ENCODE results near the gene NCOR1.
"Not testable (repeated sequence)": the region's sequence is repeated elsewhere in the genome, so short reads cannot be mapped to it uniquely, and the experiment has no call there.

Gene NCOR1

DNA sequence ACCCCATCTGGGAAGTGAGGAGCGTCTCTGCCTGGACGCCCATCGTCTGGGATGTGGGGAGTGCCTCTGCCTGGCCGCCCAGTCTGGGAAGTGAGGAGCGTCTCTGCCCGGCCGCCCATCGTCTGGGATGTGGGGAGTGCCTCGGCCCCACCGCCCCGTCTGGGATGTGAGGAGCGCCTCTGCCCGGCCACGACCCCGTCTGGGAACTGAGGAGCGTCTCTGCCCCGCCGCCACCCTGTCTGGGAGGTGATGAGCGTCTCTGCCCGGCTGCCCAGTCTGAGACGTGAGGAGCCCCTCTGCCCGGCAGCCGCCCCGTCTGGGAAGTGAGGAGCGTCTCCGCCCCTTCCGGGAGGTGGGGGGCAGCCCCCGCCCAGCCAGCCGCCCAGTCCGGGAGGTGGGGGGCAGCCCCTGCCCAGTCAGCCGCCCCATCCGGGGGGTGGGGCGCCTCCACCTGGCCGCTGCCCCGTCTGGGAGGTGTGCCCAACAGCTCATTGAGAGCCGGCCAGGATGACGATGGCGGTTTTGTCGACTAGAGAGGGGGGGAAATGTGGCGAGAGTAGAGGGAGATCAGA is 69.9 kb downstream of the NCOR1 start:
- DNase-seq, result not testable (repeated sequence)

DNA sequence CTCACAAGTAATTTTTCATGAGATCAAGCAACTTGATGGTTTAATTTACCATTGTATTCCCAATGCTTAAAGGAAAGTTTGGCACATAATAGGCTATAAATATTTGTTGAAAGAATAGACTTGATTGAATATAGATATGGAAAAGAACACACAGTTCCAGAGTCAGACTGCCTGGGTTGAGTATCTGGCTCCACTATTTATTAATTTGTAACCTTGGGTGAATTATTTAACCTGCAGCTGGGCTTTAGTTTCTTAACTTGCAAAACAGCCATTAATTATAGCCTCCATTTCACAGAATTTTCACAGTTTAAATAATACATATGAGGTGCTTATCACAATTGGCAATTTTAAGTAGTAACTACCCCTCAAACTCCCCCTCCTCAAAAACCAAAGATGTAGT is 73.6 kb downstream of the NCOR1 start:
- no peak for DNase-seq

GRCh38 chr17:16140854-16141253 is 74.5 kb downstream of the NCOR1 start:
- DNase-seq, result no peak

GRCh38 chr17:16135461-16135860 is 79.9 kb downstream of the NCOR1 start:
- DNase-seq, result no peak

DNA sequence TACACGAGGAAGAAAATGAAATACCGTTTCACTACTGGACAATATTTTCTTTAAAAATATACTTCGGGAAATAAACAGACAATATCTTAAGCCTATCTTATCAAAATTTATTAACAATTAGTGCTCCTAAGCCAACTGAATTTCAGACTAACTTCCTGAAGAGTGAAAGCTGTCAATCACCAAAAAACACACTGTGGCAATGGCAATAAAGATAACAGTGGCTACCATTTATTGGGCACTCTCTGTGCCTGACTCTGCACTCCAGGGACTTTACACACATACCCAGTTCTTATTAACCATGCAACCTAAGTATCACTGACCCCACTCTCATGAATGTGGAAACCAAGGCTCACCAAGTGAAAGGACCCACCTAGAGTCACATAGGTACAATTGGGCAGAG is 83.7 kb downstream of the NCOR1 start:
- DNase-seq, result no peak

DNA sequence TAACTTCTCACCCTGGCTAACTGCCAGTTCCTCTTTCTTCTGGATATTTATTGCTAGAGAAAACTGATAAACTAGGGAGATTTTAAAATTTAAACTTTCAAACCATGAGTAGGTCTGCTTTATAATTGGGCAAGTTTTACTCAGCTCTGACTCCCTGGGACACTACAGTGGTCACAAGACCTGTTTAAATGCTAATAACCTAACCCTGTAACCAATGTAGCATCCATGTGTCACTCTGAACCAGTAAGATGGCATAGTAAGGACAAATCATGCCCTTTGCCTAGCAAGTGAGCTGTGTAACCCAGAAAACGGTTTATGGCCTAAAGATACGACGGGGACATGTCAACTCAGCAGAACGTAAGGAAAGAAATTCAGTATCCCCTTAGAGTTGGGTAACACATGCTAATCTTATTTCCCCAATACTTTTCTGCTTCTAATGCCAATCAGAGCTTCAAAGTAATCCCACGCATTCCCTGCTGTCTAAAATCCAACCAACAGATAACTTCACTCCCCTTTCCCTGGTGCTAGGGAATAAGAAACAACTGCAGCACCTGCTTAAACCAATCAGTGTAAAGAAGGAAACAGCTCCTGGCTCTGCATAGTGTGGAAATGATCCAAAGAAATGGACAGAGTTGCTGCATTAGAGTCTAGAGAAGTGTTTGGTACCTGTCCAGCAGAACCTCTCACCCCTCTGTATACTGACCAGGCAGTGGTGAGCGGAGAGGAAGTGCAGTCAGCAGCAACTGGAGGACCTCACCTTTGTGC is 85.7 kb downstream of the NCOR1 start:
- DNase-seq, result no peak

DNA sequence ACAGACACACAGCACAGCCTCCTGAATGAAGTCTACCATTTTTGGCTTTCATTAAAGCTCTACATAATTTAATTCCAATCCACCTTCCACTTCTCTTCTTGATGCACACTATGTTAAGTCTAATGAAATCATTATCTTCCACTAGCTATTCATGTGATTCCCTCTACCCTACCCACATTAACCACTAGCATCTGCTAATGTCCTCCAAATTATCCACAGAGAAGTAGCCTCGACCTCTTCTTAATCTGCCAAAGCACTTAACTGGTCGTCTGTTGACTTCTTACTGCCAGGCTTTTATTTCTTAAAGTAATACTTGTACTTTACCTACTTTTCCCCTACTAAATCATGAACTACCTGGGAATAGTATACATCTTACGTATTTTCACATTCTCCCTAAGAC is 91.8 kb downstream of the NCOR1 start:
- no peak for DNase-seq

DNA sequence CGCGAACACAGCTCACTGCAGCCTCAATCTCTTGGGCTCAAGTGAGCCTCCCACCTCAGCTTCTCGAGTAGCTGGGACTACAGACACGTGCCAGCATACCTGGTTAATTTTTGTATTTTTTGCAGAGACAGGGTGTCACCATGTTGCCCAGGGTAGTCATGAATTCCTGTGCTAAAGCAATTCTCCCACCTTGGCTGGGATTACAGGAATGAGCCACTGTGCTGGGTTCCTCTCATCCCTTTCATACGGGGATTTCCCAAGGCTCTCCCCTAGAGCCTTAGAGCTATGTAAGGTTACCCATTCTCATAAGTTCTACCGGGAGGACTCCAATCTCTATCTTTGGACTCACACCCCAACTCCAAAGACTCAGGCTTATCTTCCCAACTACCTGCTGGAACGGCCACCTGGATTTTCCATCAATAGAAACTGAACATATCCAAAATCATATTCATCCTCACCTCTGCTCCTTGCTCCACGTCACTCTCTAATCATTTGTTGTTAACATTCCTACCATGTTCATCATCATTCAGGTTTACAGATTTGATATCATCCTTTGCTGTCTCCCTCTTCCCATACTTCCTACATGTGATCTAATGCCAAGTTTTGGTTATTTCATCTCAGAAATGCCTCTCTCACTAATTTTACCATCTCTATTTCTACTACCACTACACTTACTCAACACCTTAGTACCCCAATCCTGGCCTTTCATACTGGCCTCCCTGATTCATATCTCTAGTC is 92.5 kb downstream of the NCOR1 start:
- no peak for DNase-seq

DNA sequence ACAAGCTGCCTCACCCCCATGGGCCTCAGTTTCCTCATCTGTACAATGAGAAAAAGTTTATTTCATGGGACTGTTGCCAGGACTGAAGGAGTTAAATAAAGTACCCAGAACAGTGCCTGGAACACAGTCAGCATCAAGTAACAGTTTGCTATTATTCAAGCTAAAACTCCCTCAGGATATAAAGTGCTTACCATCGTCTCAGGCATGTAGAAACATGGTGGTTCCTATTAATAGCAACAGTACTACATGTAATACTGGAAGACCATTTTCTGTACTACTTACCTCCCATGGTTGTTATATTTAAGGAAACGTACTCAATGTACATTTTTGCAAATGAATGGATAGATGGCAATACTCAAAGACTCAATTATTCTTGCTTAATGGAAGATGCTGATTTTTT is 93.4 kb downstream of the NCOR1 start:
- DNase-seq, result no peak

DNA sequence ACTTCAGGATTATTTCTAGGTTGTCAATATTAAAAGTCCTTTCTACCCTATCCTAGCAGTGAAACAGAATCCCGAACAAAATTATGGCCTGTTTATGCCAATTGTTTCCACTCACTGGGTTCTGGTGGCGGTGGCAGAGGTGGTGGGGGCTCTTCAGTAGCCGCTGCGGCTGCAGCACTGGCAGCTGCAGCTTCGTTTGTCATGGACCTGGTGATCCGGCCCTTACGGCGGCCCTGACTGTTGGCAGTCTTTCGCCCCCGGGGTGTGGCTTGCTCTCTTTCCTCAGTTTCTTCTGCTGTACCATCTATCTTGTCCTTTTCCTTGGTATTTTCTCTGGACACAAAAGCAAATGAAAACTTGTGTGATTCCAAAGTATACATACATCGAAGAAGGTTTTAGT is 94.4 kb downstream of the NCOR1 start:
- DNase-seq, result no peak

- DNase-seq, result no peak
Measured at GRCh38 chr17:16117149-16117548, 98.2 kb downstream of the NCOR1 start.

GRCh38 chr17:16115077-16115698 is 100.1 kb downstream of the NCOR1 start:
- not testable (repeated sequence) for DNase-seq

GRCh38 chr17:16108871-16109270 is 106.5 kb downstream of the NCOR1 start:
- no peak for DNase-seq

DNA sequence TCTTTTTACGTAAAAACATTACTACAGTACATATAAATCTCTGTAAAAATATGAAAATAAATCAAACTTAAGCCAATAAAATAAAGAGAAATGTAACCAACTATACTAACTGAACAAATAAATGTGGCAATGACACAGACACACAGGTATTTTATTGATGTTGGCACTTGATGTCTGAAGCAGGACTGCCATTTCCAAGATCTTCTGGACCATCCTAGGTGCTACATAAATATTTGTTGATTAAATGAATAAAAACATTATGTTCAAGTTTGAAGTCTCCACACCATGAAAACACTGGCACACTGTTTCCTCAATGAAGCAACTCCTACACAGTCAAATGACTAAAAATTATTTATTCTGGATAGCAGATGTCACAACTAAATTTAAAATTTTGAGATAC is 106.9 kb downstream of the NCOR1 start:
- DNase-seq, result no peak

DNA sequence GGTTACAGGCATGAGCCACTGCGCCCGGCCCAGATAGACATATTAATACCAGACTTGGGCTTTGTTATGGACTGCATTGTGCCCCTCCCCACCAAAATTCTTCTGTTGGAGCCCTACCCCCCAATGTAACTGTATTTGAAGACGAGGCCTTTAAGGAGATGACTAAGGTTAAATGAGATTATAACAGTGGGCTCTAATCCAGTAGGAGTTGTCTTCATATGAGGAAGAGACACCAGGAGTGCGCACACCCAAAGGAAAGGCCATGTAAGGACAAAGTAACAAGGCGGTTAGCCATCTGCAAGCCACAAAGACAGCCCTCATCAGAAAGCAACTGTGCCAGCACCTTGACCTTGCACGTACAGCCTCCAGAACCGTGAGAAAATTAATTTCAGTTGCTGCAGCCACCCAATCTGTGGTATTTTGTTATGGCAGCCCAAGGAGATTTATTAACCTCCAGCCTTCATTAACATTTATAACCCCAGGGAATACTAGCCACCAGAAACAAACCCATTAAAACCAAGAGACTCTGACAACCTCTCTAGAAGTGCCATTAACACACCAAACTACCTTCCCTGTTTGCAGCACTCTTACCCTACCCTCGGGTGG is 108.1 kb downstream of the NCOR1 start:
- DNase-seq, result no peak

DNA sequence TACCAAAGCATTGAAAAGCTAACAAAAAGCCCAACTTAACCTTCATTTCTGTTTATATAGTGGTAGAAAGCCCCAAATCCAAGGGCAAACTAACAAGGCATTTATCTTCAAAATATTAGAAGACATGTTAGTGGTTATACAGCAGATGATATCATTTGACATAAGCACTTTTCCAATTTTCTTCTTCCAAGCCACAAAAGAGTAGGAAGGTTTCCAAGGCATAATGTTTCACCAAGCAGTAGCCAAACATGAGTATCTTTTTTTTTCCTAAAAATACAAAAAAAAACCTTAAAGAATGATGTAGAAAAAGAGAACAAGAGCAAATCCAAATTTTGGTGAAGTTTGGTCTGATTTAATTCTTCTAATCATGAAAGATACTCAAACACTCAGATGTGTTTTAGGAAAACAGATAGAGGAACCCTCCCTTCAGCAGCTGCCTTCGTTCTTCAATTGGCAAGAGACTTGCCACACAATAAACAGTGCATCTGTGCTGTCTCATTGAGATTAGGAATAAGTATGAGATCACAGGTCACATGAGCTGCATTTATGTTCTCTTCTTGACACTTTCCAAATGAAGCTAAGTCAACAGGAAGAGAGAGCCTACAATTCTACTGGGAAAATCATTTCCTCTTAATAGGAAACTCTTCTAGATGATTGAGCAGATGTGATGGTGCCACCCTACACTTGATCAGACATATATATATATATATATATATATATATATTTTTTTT is 109.0 kb downstream of the NCOR1 start:
- DNase-seq, result no peak

DNA sequence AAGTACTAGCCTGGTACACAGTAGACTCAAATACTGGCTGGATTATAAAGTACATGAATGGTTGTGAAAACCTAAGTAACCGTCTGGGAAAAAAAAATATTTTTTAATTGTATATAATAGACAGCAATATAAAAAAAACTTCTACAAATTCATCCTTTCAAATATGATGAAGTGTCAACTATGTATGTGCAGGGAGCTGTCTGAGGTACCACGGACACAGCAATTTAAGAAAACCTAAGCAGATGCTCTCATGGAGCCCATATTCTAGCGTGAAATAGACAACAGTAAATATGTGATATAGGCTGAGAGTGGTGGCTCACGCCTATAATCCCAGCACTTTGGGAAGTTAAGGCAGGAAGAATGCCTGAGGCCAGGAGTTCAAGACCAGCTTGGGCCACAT is 111.1 kb downstream of the NCOR1 start:
- no peak for DNase-seq

GRCh38 chr17:16101440-16101839 is 113.9 kb downstream of the NCOR1 start:
- DNase-seq, result no peak

DNA sequence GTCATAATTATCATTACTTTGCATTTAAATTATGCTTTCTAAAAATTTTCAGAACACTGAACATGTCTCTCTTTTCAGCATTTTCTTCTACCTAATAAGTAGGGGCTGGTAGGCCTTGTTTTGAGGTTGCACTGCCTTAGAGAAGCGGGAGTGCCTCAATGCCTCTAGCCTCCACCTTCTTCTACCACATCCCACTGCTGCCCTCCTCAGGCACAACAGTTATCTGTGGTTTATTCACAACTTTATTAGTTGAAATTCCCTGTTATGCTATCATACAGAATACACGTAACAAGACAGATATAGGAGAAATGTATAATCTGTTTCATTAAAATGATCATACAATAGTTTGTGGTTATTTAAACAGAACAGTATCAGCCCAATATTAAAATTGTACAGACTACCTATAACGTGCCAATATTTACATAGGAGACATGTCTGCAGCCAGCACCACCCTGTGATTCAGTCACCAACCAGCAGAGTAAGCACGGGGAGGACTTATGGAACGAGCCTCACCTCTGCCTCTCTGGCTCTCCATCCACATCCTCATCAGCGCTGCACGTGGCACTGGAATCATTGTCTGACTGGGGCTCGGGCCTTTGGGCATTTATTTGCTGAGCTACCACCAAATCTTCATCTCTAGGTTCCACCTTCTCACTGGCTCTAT is 114.5 kb downstream of the NCOR1 start:
- DNase-seq, result no peak

DNA sequence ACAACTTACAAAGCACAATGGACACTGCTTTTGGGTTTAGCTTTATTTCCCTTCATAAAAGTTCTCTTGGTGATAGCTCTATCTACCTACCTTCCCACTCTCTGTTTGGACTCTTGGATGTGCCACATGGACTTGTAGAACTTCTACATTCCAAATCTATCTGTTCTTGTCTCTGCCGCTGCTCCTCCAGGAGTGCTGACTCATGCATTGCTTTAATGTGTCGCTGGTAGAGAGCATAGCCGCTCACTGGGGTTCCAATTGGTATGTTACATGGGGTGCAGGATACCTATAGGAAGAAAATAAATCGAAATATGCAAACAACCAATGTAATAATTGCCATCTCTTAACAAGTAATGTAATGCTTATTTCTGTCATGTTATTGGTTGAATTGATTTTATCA is 123.6 kb downstream of the NCOR1 start:
- DNase-seq, result no peak

GRCh38 chr17:16086957-16087356 is 128.4 kb downstream of the NCOR1 start:
- no peak for DNase-seq

Measured in central memory CD4-positive, alpha-beta T cell (primary cell).